Mammary epithelial cell (primary cell): ENCODE data around the gene FOXS1.

Experiments
- CTCF ChIP-seq, 2 donors: IDR thresholded peaks in 1 of 2; conservative IDR thresholded peaks in 1 of 2; 2 replicates each; pipeline ENCODE4 v1.5.1; 2011 to 2012; ENCODE audit warnings: inconsistent platforms in 2 of 2, low read length in 2 of 2, mild to moderate bottlenecking in 2 of 2, control low read depth in 1 of 2, low read depth in 1 of 2; ENCODE audit not compliant: insufficient read depth in 1 of 2; ENCODE audit errors: extremely low read depth in 1 of 2
- EZH2 ChIP-seq: IDR thresholded peaks from 2 replicates; pipeline ENCODE4 v1.6.1; 2012; ENCODE audit warnings: low read length, inconsistent platforms, borderline replicate concordance

DNA sequence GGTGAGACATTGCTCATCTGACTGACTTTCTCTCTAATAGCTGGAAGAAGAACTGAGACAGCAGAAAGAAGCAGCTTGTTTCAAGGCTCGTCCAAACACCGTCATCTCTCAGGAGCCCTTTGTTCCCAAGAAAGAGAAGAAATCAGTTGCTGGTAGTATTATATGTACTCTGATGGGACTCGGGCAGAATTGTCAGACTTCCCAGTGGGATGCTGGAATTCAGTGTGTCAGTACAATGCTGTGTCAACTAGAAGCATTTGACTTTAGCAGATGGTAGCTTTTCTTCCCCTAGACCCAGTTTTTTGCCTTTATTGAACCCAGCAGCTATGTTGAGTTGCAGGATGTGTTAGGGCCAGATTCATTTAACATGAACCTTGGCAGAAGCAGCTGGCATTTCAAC lies 48.0 kb downstream of the FOXS1 start:
- no peak for TF ChIP-seq CTCF (conservative IDR thresholded peaks at IDR 0.05 in 1 of 2, IDR thresholded peaks at IDR 0.05 in 1 of 2; ENCODE audit: extremely low read depth in 1 of 2, insufficient read depth in 1 of 2, low read depth in 1 of 2, low read length in 2 of 2)
- no peak for TF ChIP-seq EZH2
